H1 (cell line): ENCODE data around the gene TAS2R16. TPM values are rescaled to one million over a fixed set of nuclear protein-coding genes. Genes with fewer than 3 reads are reported as not detected.

Experiments
- CTCF ChIA-PET: fragments of 300-600 bp; sonication (Branson Sonifier 250); formaldehyde crosslinking; loops from one replicate; lab custom pipeline; 2021; ENCODE audit not compliant: partially characterized antibody; lab: Charles Lee
- POLR2A ChIA-PET: fragments of 300-600 bp; sonication (Branson Sonifier 250); formaldehyde crosslinking; loops from one replicate; lab custom pipeline; 2021; ENCODE audit warnings: inconsistent platforms; ENCODE audit not compliant: partially characterized antibody; lab: Charles Lee
- DNase-seq, 2 experiments: peaks; one replicate each; pipeline versions ENCODE4 v3.0.0 to v3.0.0-alpha.2; 2010 to 2022; ENCODE audit warnings: low spot score in 2 of 2, low read depth in 1 of 2, mixed read lengths in 1 of 2
- FAIRE-seq: peaks from 2 replicates; lab custom pipeline; 2011; peaks lifted over from hg19 to GRCh38; lab: Jason Lieb, UNC
- H2AFZ ChIP-seq: 2 replicates; pipeline ENCODE4 v1.8.1; 2012; ENCODE audit warnings: low read length, inconsistent platforms
- H2AK5ac ChIP-seq: 2 replicates; pipeline ENCODE4 v1.6.1; 2013; ENCODE audit warnings: low read depth, low read length
- H2BK120ac ChIP-seq: replicated peaks from 2 replicates; pipeline ENCODE3; 2013; ENCODE audit warnings: low read depth, low read length, inconsistent platforms
- H2BK12ac ChIP-seq: 2 replicates; pipeline ENCODE4 v1.6.1; 2013; ENCODE audit warnings: low read depth, low read length
- H2BK15ac ChIP-seq: 2 replicates; pipeline ENCODE4 v1.6.1; 2013; ENCODE audit warnings: low read length
- H2BK20ac ChIP-seq: 2 replicates; pipeline ENCODE4 v1.6.1; 2013; ENCODE audit warnings: low read length
- H2BK5ac ChIP-seq: 2 replicates; pipeline ENCODE4 v1.6.1; 2013; ENCODE audit warnings: low read depth, low read length
- H3K14ac ChIP-seq: 2 replicates; pipeline ENCODE4 v1.6.1; 2013; ENCODE audit warnings: inconsistent platforms; ENCODE audit not compliant: insufficient read length
- H3K18ac ChIP-seq: 2 replicates; pipeline ENCODE4 v1.6.1; 2013; ENCODE audit warnings: low read length; ENCODE audit errors: extremely low read depth
- H3K23ac ChIP-seq: 2 replicates; pipeline ENCODE4 v1.6.1; 2013; ENCODE audit warnings: inconsistent platforms; ENCODE audit not compliant: insufficient read length
- H3K23me2 ChIP-seq: 2 replicates; pipeline ENCODE4 v1.6.1; 2013; ENCODE audit warnings: low read depth, low read length
- H3K27ac ChIP-seq: 2 replicates; pipeline ENCODE4 v1.6.1; 2011; ENCODE audit warnings: low read depth, low read length, inconsistent platforms
- H3K27me3 ChIP-seq, 4 experiments: replicated peaks in 1 of 4; 1 replicate in 1 of 4; 2 replicates in 3 of 4; pipeline versions ENCODE4 v1.6.1 to v1.8.1; 2011 to 2013; ENCODE audit warnings: low read length in 3 of 4, mild to moderate bottlenecking in 3 of 4, inconsistent platforms in 2 of 4, mixed read lengths in 2 of 4, moderate library complexity in 1 of 4; ENCODE audit not compliant: control insufficient read depth in 3 of 4, insufficient read depth in 3 of 4; ENCODE audit errors: extremely low read depth in 1 of 4
- H3K36me3 ChIP-seq, 4 experiments: 2 replicates each; pipeline versions ENCODE4 v1.6.1 to v1.8.1; 2011 to 2013; ENCODE audit warnings: mild to moderate bottlenecking in 4 of 4, low read length in 3 of 4, moderate library complexity in 2 of 4, control low read depth in 1 of 4, inconsistent platforms in 1 of 4; ENCODE audit not compliant: insufficient read depth in 4 of 4, control insufficient read depth in 2 of 4
- H3K4ac ChIP-seq: replicated peaks from 2 replicates; pipeline ENCODE3; 2013; ENCODE audit warnings: low read length, low read depth, mixed read lengths, inconsistent platforms; ENCODE audit not compliant: insufficient read length
- H3K4me1 ChIP-seq, 4 experiments: replicated peaks in 1 of 4; 1 replicate in 1 of 4; 2 replicates in 3 of 4; pipeline versions ENCODE4 v1.6.1 to v1.8.1; 2011 to 2013; ENCODE audit warnings: low read length in 3 of 4, inconsistent platforms in 2 of 4, mixed read lengths in 1 of 4; ENCODE audit not compliant: insufficient read depth in 4 of 4, control insufficient read depth in 3 of 4
- H3K4me2 ChIP-seq, 2 experiments: 2 replicates each; pipeline versions ENCODE4 v1.6.1 to v1.8.1; 2011 to 2013; ENCODE audit warnings: low read depth in 2 of 2, low read length in 2 of 2, control low read depth in 1 of 2, inconsistent platforms in 1 of 2, mild to moderate bottlenecking in 1 of 2; ENCODE audit not compliant: insufficient read depth in 1 of 2
- H3K4me3 ChIP-seq, 4 experiments: fragments of 200-600, 300-600 bp in 1 of 4; sonication (generic), shearing (Covaris generic), sonication (Bioruptor Twin) in 1 of 4; 2 replicates each; pipeline versions ENCODE4 v1.5.1 to v1.8.1; 2011 to 2016; ENCODE audit warnings: low read length in 4 of 4, low read depth in 3 of 4, control low read depth in 2 of 4, inconsistent platforms in 2 of 4, mild to moderate bottlenecking in 2 of 4, mixed read lengths in 1 of 4, moderate library complexity in 1 of 4; ENCODE audit not compliant: insufficient read depth in 2 of 4; ENCODE audit errors: extremely low read depth in 1 of 4
- H3K56ac ChIP-seq: replicated peaks from 2 replicates; pipeline ENCODE3; 2013; ENCODE audit warnings: low read depth, mild to moderate bottlenecking, mixed read lengths, low read length, inconsistent platforms; ENCODE audit not compliant: insufficient read length
- H3K79me1 ChIP-seq: 2 replicates; pipeline ENCODE4 v1.6.1; 2013; ENCODE audit warnings: low read depth, low read length, control low read depth
- H3K79me2 ChIP-seq, 2 experiments: 2 replicates each; pipeline versions ENCODE4 v1.6.1 to v1.8.1; 2012 to 2013; ENCODE audit warnings: low read length in 2 of 2, mild to moderate bottlenecking in 2 of 2, inconsistent platforms in 1 of 2; ENCODE audit not compliant: insufficient read depth in 2 of 2, control insufficient read depth in 1 of 2
- H3K9ac ChIP-seq, 4 experiments: replicated peaks in 1 of 4; 1 replicate in 1 of 4; 2 replicates in 3 of 4; pipeline versions ENCODE4 v1.6.1 to v1.8.1; 2011 to 2013; ENCODE audit warnings: low read depth in 3 of 4, low read length in 3 of 4, control low read depth in 2 of 4, mild to moderate bottlenecking in 2 of 4, moderate library complexity in 2 of 4, inconsistent platforms in 1 of 4; ENCODE audit errors: extremely low read depth in 1 of 4
- H3K9me3 ChIP-seq, 2 experiments: 2 replicates each; pipeline versions ENCODE4 v1.6.1 to v1.8.1; 2012 to 2013; ENCODE audit warnings: mild to moderate bottlenecking in 2 of 2, moderate library complexity in 2 of 2, control low read depth in 1 of 2, inconsistent platforms in 1 of 2, low read depth in 1 of 2, low read length in 1 of 2, mixed read lengths in 1 of 2; ENCODE audit not compliant: insufficient read depth in 2 of 2
- H4K20me1 ChIP-seq, 2 experiments: replicated peaks in 1 of 2; 2 replicates each; pipeline versions ENCODE3 to v1.8.1; 2011 to 2013; ENCODE audit warnings: inconsistent platforms in 2 of 2, low read length in 2 of 2, mild to moderate bottlenecking in 1 of 2; ENCODE audit not compliant: insufficient read depth in 2 of 2, control insufficient read depth in 1 of 2
- H4K5ac ChIP-seq: 2 replicates; pipeline ENCODE4 v1.6.1; 2013; ENCODE audit warnings: low read length, low read depth, mixed read lengths, inconsistent platforms; ENCODE audit not compliant: insufficient read length
- H4K8ac ChIP-seq: 2 replicates; pipeline ENCODE4 v1.8.0; 2013; ENCODE audit warnings: mild to moderate bottlenecking, moderate library complexity, low read length, inconsistent platforms; ENCODE audit not compliant: insufficient read depth; ENCODE audit errors: extremely low read depth
- H4K91ac ChIP-seq: replicated peaks from 2 replicates; pipeline ENCODE3; 2013; ENCODE audit warnings: low read length, mixed read lengths, inconsistent platforms; ENCODE audit not compliant: insufficient read length
- JUN ChIP-seq: IDR thresholded peaks from 2 replicates; pipeline ENCODE4 v1.6.1; 2011; ENCODE audit warnings: low read depth, mild to moderate bottlenecking, improper control_type of control experiment, low read length
- SP2 ChIP-seq: IDR thresholded peaks from 2 replicates; pipeline ENCODE4 v1.6.1; 2012; ENCODE audit warnings: mild to moderate bottlenecking, low read length, inconsistent platforms
- SP4 ChIP-seq: IDR thresholded peaks from 2 replicates; pipeline ENCODE4 v1.6.1; 2012; ENCODE audit warnings: low read length, inconsistent platforms
- WGBS, 2 experiments: shearing (Covaris generic) in 1 of 2; methylation state at CpG; one replicate each; pipeline versions ENCODE4 v1.1.6 to v1.1.7; 2013 to 2015; ENCODE audit warnings: low lambda C conversion rate in 2 of 2, mixed read lengths in 2 of 2, inconsistent platforms in 1 of 2, low coverage in 1 of 2, missing lambda C conversion rate in 1 of 2; ENCODE audit not compliant: insufficient replicate concordance in 2 of 2, insufficient coverage in 1 of 2, insufficient read length in 1 of 2; ENCODE audit errors: extremely low coverage in 1 of 2, missing lambda C conversion rate in 1 of 2; 5-methylcytosine and 5-hydroxymethylcytosine counted together
- polyA plus RNA-seq, 7 experiments: library from polyadenylated mRNA; depleted of rRNA in 3 of 7; stranded (reverse) in 5 of 7; unstranded in 2 of 7; fragments of >200 nt in 5 of 7; fragments of 200-250 nt in 2 of 7; gene quantifications; 1 replicate in 5 of 7; 2 replicates in 1 of 7; 4 replicates in 1 of 7; pipeline versions ENCODE4 v1.2.1 to v1.2.3, GENCODE V29; 2011 to 2013; ENCODE audit warnings: missing spikeins in 2 of 7, mixed read lengths in 2 of 7
- total RNA-seq: library from RNA; stranded (reverse); fragmentation: NEBNext Ultra II Directional; extraction: Animal tissue kit (Norgen Biotek cat#: 25700); gene quantifications from 2 replicates; pipeline ENCODE4 v1.2.1, GENCODE V29; 2021

Gene TAS2R16
- total and polyA plus RNA-seq, 2 of the 8 experiments (the other 6 are each of a cell fraction or from before 2014, with no cell fraction given) = not detected

DNA sequence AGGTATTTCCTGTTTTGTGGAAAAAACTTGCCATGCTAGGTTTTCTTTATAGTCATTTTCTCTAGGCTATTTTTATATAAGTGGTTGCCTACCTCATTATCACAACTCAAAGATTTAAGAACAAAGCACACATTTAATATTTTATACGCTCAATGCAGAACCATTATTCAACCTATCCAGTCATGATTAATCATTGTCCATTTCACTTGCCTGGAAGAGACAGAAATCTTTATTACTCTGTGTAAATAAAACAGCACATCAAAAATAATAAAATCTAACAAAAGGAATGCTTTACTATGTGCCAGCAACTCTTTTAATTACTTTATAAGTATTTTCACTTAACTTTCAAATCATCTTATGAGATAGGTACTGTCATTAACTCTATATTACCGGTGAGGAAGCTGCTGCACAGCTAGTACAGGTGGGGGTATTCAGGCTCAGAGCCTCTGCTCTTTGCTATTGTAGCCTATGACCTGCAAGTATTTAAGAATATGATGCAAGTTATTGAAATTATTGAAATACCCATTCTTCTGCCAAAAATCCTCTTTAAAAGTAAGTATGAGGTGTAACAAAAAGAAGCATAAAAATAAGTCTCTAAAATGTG lies 16.4 kb upstream of the TAS2R16 start:
- H3K79me1 ChIP-seq = no peaks in the 10 kb centered on the region
- CTCF ChIA-PET = interaction anchor here (0.8 to 1.8 kb wide), 2 partner anchors 12 to 154 kb away, joined by 3 to 4 read pairs; no protein-coding TSS in a partner anchor
- no peak for FAIRE-seq

More for the DNA sequence above, 16.4 kb upstream of the TAS2R16 start:
- Histone ChIP-seq H3K4me1 (no peaks in the 10 kb centered on the region), H4K5ac (no peak overlapping the region), H2BK15ac (no peak overlapping the region), H2BK20ac (no peak overlapping the region), H3K23me2 (no peaks in the 10 kb centered on the region), H3K56ac (no peak overlapping the region)
- TF ChIP-seq SP4 (no peak), SP2 (no peak), JUN (no peak)
- TF ChIP-seq, all 59 proteins: peak for 0
- Histone ChIP-seq H4K20me1 (no peaks in the 10 kb centered on the region), H3K4me2 (no peak overlapping the region), H3K4me3 (no peak overlapping the region), H2BK12ac (no peak overlapping the region), H2BK5ac (no peak overlapping the region), H4K8ac (no peak overlapping the region), H2AFZ (no peak overlapping the region), H3K27ac (no peak overlapping the region), H3K23ac (no peak overlapping the region), H3K27me3 (no peaks in the 10 kb centered on the region), H3K36me3 (no peaks in the 10 kb centered on the region), H4K91ac (no peak overlapping the region), H2AK5ac (no peak overlapping the region), H3K79me2 (no peaks in the 10 kb centered on the region), H3K4ac (no peak overlapping the region), H3K14ac (no peak overlapping the region), H2BK120ac (no peak overlapping the region), H3K9ac (no peak overlapping the region), H3K9me3 (no peaks in the 10 kb centered on the region), H3K18ac (no peak overlapping the region)
- 95% methylated on average over 2 of the region's 2 CpGs; no CpG with 5 or more reads in 1 of the 2 experiments for WGBS, 2 experiments
- POLR2A ChIA-PET = no interaction called here
- DNase-seq = no peak
